ENCODE measurements around the gene PTPRN2.
"Not testable (repeated sequence)": the region's sequence is repeated elsewhere in the genome, so short reads cannot be mapped to it uniquely, and the experiment has no call there.

PTPRN2 gene

GRCh38 chr7:157513162-157513621, 1074.4 kb downstream of the PTPRN2 start:
- Histone ChIP-seq H3K4me3 (ENCODE audit: low read depth in 1 of 5, low read length in 5 of 5) (no peak overlapping the region), H3K27ac (ENCODE audit: low read depth, low read length) (no peak overlapping the region), H3K36me3 (ENCODE audit: control insufficient read depth in 5 of 5, insufficient read depth in 5 of 5, low read length in 5 of 5) (no peaks in the 10 kb centered on the region), H3K9me3 (ENCODE audit: control insufficient read depth in 5 of 5, low read length in 5 of 5) (peaks cover 0 to 5% (median 0%) of the 10 kb centered on the region in 5 donors), H3K4me1 (ENCODE audit: control insufficient read depth in 5 of 5, insufficient read depth in 5 of 5, low read length in 5 of 5) (no peaks in the 10 kb centered on the region), H3K9ac (ENCODE audit: low read length in 5 of 5) (no peak overlapping the region), H3K27me3 (ENCODE audit: control insufficient read depth in 5 of 5, insufficient read depth in 4 of 5, low read length in 5 of 5) (peaks cover 10 to 25% (median 20%) of the 10 kb centered on the region in 5 donors)

GRCh38 chr7:157509226-157509625, 1078.4 kb downstream of the PTPRN2 start:
- Histone ChIP-seq H3K27me3 (ENCODE audit: control insufficient read depth in 5 of 5, insufficient read depth in 4 of 5, low read length in 5 of 5) (peaks cover 10 to 17% (median 12%) of the 10 kb centered on the region in 5 donors), H3K4me3 (ENCODE audit: low read depth in 1 of 5, low read length in 5 of 5) (no peak overlapping the region), H3K9ac (ENCODE audit: low read length in 5 of 5) (no peak overlapping the region), H3K27ac (ENCODE audit: low read depth, low read length) (no peak overlapping the region), H3K4me1 (ENCODE audit: control insufficient read depth in 5 of 5, insufficient read depth in 5 of 5, low read length in 5 of 5) (no peaks in the 10 kb centered on the region), H3K9me3 (ENCODE audit: control insufficient read depth in 5 of 5, low read length in 5 of 5) (peaks cover 0 to 12% (median 8%) of the 10 kb centered on the region in 5 donors), H3K36me3 (ENCODE audit: control insufficient read depth in 5 of 5, insufficient read depth in 5 of 5, low read length in 5 of 5) (no peaks in the 10 kb centered on the region)

DNA sequence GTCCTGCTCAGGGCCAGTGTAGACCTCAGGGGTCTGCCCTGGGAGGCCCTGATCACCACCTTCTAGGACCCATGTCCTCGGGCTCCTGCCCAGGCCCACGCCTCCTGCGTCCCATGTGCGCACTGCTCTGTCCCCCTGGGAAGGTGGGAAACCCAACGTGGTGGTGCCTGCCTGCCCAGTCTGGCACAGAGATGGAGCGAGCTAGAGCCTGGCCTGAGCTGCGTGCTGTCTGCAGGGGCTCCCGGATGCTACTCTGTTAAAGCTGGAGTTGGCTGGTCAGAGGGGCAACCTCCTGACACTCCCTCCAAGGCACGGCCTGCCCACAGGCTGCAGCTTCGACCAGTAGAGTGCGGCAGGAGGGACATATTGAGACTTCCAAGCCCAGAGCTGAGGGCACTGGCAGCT, 1079.1 kb downstream of the PTPRN2 start:
- Histone ChIP-seq H3K9me3 (ENCODE audit: control insufficient read depth in 5 of 5, low read length in 5 of 5) (peaks cover 0 to 12% (median 8%) of the 10 kb centered on the region in 5 donors), H3K36me3 (ENCODE audit: control insufficient read depth in 5 of 5, insufficient read depth in 5 of 5, low read length in 5 of 5) (no peaks in the 10 kb centered on the region), H3K4me3 (ENCODE audit: low read depth in 1 of 5, low read length in 5 of 5) (no peak overlapping the region), H3K27ac (ENCODE audit: low read depth, low read length) (no peak overlapping the region), H3K4me1 (ENCODE audit: control insufficient read depth in 5 of 5, insufficient read depth in 5 of 5, low read length in 5 of 5) (no peaks in the 10 kb centered on the region), H3K9ac (ENCODE audit: low read length in 5 of 5) (no peak overlapping the region), H3K27me3 (ENCODE audit: control insufficient read depth in 5 of 5, insufficient read depth in 4 of 5, low read length in 5 of 5) (peaks cover 10 to 17% (median 13%) of the 10 kb centered on the region in 5 donors)

DNA sequence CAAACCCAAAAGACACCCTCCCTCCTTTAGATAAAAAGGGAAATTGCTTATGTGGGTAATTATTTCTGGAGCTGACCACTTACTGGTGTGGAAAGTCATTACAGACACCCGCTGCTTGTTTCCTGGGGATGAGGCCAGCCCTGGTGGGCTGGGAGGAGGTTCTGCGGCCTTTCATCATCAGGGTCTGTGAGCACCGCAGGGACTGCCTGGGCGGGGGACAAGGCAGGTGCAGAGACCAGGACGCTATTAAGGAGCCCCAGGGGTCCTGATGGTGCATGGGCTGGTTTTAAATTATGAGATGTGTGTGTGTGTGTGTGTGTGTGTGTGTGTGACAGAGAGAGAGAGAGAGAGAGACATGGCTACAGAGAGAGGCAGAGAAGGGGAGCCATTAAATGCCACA, 1079.6 kb downstream of the PTPRN2 start:
- peaks cover 0 to 12% (median 4%) of the 10 kb centered on the region in 5 donors for H3K9me3 ChIP-seq (ENCODE audit: control insufficient read depth in 5 of 5, low read length in 5 of 5)
- H3K4me1 ChIP-seq (ENCODE audit: control insufficient read depth in 5 of 5, insufficient read depth in 5 of 5, low read length in 5 of 5) = peaks cover 0 to 4% (median 0%) of the 10 kb centered on the region in 5 donors
- H3K36me3 ChIP-seq (ENCODE audit: control insufficient read depth in 5 of 5, insufficient read depth in 5 of 5, low read length in 5 of 5) = no peaks in the 10 kb centered on the region
- no peak overlapping the region for H3K27ac ChIP-seq (ENCODE audit: low read depth, low read length)
- H3K27me3 ChIP-seq (ENCODE audit: control insufficient read depth in 5 of 5, insufficient read depth in 4 of 5, low read length in 5 of 5) = peaks cover 10 to 17% (median 13%) of the 10 kb centered on the region in 5 donors
- no peak overlapping the region for H3K4me3 ChIP-seq (ENCODE audit: low read depth in 1 of 5, low read length in 5 of 5)
- H3K9ac ChIP-seq (ENCODE audit: low read length in 5 of 5) = no peak overlapping the region

DNA sequence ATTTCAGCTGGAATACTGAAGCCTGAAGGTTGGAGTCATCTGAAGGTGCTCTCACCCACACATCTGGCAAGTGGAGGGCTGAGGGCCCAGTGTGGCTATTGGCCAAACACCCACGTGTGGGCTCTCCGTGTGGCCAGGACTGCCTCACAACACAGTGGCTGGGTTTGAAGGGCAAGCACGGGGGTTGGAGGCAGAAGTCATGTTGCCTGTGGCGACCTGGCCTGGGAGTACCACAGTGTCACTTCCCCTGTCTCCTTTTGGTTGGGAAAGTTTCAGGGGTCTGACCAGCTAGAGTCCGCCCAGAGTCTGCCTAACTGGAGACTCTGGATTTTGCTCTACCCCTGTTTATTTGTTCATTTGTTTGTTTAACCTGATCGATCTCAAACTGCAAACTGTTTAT, 1081.4 kb downstream of the PTPRN2 start:
- H3K4me1 ChIP-seq (ENCODE audit: control insufficient read depth in 5 of 5, insufficient read depth in 5 of 5, low read length in 5 of 5) = peaks cover 0 to 11% (median 0%) of the 10 kb centered on the region in 5 donors
- H3K4me3 ChIP-seq (ENCODE audit: low read depth in 1 of 5, low read length in 5 of 5) = no peak overlapping the region
- H3K27ac ChIP-seq (ENCODE audit: low read depth, low read length) = no peak overlapping the region
- H3K27me3 ChIP-seq (ENCODE audit: control insufficient read depth in 5 of 5, insufficient read depth in 4 of 5, low read length in 5 of 5) = peaks cover 10 to 20% (median 16%) of the 10 kb centered on the region in 5 donors
- H3K9ac ChIP-seq (ENCODE audit: low read length in 5 of 5) = no peak overlapping the region
- H3K9me3 ChIP-seq (ENCODE audit: control insufficient read depth in 5 of 5, low read length in 5 of 5) = peaks cover 0 to 17% (median 3%) of the 10 kb centered on the region in 5 donors
- no peaks in the 10 kb centered on the region for H3K36me3 ChIP-seq (ENCODE audit: control insufficient read depth in 5 of 5, insufficient read depth in 5 of 5, low read length in 5 of 5)

- no peak overlapping the region for H3K9ac ChIP-seq (ENCODE audit: low read length in 5 of 5)
- no peak overlapping the region for H3K27ac ChIP-seq (ENCODE audit: low read depth, low read length)
- peaks cover 10 to 20% (median 16%) of the 10 kb centered on the region in 5 donors for H3K27me3 ChIP-seq (ENCODE audit: control insufficient read depth in 5 of 5, insufficient read depth in 4 of 5, low read length in 5 of 5)
- peaks cover 0 to 11% (median 0%) of the 10 kb centered on the region in 5 donors for H3K4me1 ChIP-seq (ENCODE audit: control insufficient read depth in 5 of 5, insufficient read depth in 5 of 5, low read length in 5 of 5)
- H3K36me3 ChIP-seq (ENCODE audit: control insufficient read depth in 5 of 5, insufficient read depth in 5 of 5, low read length in 5 of 5) = no peaks in the 10 kb centered on the region
- H3K4me3 ChIP-seq (ENCODE audit: low read depth in 1 of 5, low read length in 5 of 5) = no peak overlapping the region
- peaks cover 0 to 17% (median 3%) of the 10 kb centered on the region in 5 donors for H3K9me3 ChIP-seq (ENCODE audit: control insufficient read depth in 5 of 5, low read length in 5 of 5)
These were observed 1082.0 kb downstream of the PTPRN2 start for GRCh38 chr7:157505646-157506045.

GRCh38 chr7:157503229-157503628, 1084.4 kb downstream of the PTPRN2 start:
- Histone ChIP-seq H3K4me3 (ENCODE audit: low read depth in 1 of 5, low read length in 5 of 5) (peak overlapping the region in 4 of 5 donors; percentile 22 to 53 (median 50)), H3K27me3 (ENCODE audit: control insufficient read depth in 5 of 5, insufficient read depth in 4 of 5, low read length in 5 of 5) (peaks cover 6 to 17% (median 12%) of the 10 kb centered on the region in 5 donors), H3K27ac (ENCODE audit: low read depth, low read length) (peak overlapping the region; percentile 29)

GRCh38 chr7:157502701-157503111, 1084.9 kb downstream of the PTPRN2 start:
- Histone ChIP-seq H3K4me1 (ENCODE audit: control insufficient read depth in 5 of 5, insufficient read depth in 5 of 5, low read length in 5 of 5) (peaks cover 0 to 11% (median 0%) of the 10 kb centered on the region in 5 donors), H3K27me3 (ENCODE audit: control insufficient read depth in 5 of 5, insufficient read depth in 4 of 5, low read length in 5 of 5) (peaks cover 3 to 15% (median 10%) of the 10 kb centered on the region in 5 donors), H3K9me3 (ENCODE audit: control insufficient read depth in 5 of 5, low read length in 5 of 5) (peaks cover 0 to 17% (median 3%) of the 10 kb centered on the region in 5 donors), H3K4me3 (ENCODE audit: low read depth in 1 of 5, low read length in 5 of 5) (peak overlapping the region; percentile 22 to 53 (median 49)), H3K36me3 (ENCODE audit: control insufficient read depth in 5 of 5, insufficient read depth in 5 of 5, low read length in 5 of 5) (no peaks in the 10 kb centered on the region), H3K27ac (ENCODE audit: low read depth, low read length) (no peak overlapping the region), H3K9ac (ENCODE audit: low read length in 5 of 5) (no peak overlapping the region)

More at GRCh38 chr7:157503229-157503628, 1084.4 kb downstream of the PTPRN2 start:
- no peaks in the 10 kb centered on the region for H3K36me3 ChIP-seq (ENCODE audit: control insufficient read depth in 5 of 5, insufficient read depth in 5 of 5, low read length in 5 of 5)
- H3K9me3 ChIP-seq (ENCODE audit: control insufficient read depth in 5 of 5, low read length in 5 of 5) = peaks cover 0 to 17% (median 3%) of the 10 kb centered on the region in 5 donors
- peaks cover 0 to 11% (median 0%) of the 10 kb centered on the region in 5 donors for H3K4me1 ChIP-seq (ENCODE audit: control insufficient read depth in 5 of 5, insufficient read depth in 5 of 5, low read length in 5 of 5)
- no peak overlapping the region for H3K9ac ChIP-seq (ENCODE audit: low read length in 5 of 5)

DNA sequence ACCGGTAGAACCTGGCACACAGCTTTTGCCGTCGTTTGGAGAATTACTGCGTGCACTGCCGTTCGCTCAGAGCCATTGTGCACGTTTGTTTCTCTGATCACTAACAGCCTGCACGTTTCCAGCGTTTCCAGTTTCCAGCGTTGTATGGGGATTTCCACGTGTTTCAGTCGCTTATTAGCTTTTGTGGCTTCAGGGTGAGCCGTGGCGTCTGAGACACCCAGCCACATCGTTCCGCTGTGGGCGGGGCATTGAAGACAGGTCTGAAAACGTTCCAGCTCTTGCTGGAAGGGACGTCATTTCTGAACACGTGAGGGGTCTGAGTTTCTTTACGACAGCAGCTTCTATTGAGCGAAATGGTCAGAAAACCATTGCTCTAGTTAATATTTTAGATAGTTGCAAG, 1086.0 kb downstream of the PTPRN2 start:
- Histone ChIP-seq H3K9ac (ENCODE audit: low read length in 5 of 5) (no peak overlapping the region), H3K4me1 (ENCODE audit: control insufficient read depth in 5 of 5, insufficient read depth in 5 of 5, low read length in 5 of 5) (peaks cover 0 to 11% (median 0%) of the 10 kb centered on the region in 5 donors), H3K36me3 (ENCODE audit: control insufficient read depth in 5 of 5, insufficient read depth in 5 of 5, low read length in 5 of 5) (no peaks in the 10 kb centered on the region), H3K4me3 (ENCODE audit: low read depth in 1 of 5, low read length in 5 of 5) (no peak overlapping the region), H3K9me3 (ENCODE audit: control insufficient read depth in 5 of 5, low read length in 5 of 5) (peaks cover 0 to 15% (median 3%) of the 10 kb centered on the region in 5 donors), H3K27me3 (ENCODE audit: control insufficient read depth in 5 of 5, insufficient read depth in 4 of 5, low read length in 5 of 5) (peaks cover 0 to 10% (median 8%) of the 10 kb centered on the region in 5 donors), H3K27ac (ENCODE audit: low read depth, low read length) (no peak overlapping the region)

DNA sequence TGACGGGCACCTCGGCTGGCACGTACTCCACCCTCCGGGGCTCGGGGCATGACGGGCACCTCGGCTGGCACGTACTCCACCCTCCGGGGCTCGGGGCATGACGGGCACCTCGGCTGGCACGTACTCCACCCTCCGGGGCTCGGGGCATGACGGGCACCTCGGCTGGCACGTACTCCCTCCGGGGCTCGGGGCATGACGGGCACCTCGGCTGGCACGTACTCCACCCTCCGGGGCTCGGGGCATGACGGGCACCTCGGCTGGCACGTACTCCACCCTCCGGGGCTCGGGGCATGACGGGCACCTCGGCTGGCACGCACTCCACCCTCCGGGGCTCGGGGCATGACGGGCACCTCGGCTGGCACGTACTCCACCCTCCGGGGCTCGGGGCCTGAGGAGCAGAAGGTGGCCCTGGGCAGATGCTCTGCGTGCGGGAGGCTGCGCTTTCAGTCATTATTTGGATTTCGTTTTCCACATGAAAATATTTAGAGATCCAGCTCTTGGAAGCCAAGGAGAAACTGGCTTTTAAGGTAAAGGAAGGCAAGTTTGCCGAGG, 1086.6 kb downstream of the PTPRN2 start:
- Histone ChIP-seq H3K27me3 (ENCODE audit: control insufficient read depth in 5 of 5, insufficient read depth in 4 of 5, low read length in 5 of 5) (peaks cover 3 to 15% (median 9%) of the 10 kb centered on the region in 5 donors), H3K4me1 (ENCODE audit: control insufficient read depth in 5 of 5, insufficient read depth in 5 of 5, low read length in 5 of 5) (peaks cover 0 to 11% (median 0%) of the 10 kb centered on the region in 5 donors)
- not testable (repeated sequence) for H3K27ac ChIP-seq (ENCODE audit: low read depth, low read length); H3K36me3 ChIP-seq (ENCODE audit: control insufficient read depth in 5 of 5, insufficient read depth in 5 of 5, low read length in 5 of 5); H3K9ac ChIP-seq (ENCODE audit: low read length in 5 of 5); H3K4me3 ChIP-seq (ENCODE audit: low read depth in 1 of 5, low read length in 5 of 5); H3K9me3 ChIP-seq (ENCODE audit: control insufficient read depth in 5 of 5, low read length in 5 of 5)
